HCT116 (cell line): ENCODE results near the gene ACACA. TPM values are rescaled to one million over a fixed set of nuclear protein-coding genes. Genes with fewer than 3 reads are reported as not detected.

ENCODE experiments used
- ATAC-seq: fragments of 200-7000 bp; cut with Tn5 transposase; 2 replicates; pipeline ENCODE4 v1.9.1; 2020; ENCODE audit warnings: mild to moderate bottlenecking, moderate library complexity
- BruUV-seq: library from RNA; stranded (reverse); fragments of 400-500 nt; replicated peaks from 2 replicates; lab custom pipeline; 2021; lab: Mats Ljungman, UMichigan
- CTCF ChIA-PET: fragments of 300-600 bp; sonication (Branson Sonifier 250); formaldehyde crosslinking; loops from one replicate; lab custom pipeline; 2021; ENCODE audit warnings: antibody characterized with exemption; lab: Charles Lee
- POLR2A ChIA-PET: fragments of 300-600, 350-600 bp; sonication (Branson Sonifier 250); formaldehyde crosslinking; loops from one replicate; lab custom pipeline; 2021; ENCODE audit warnings: antibody characterized with exemption; lab: Charles Lee
- RAD21 ChIA-PET, 2 experiments: fragments of 300-600 bp; sonication (Branson Sonifier 250); formaldehyde crosslinking; loops; one replicate each; lab custom pipeline; 2023; ENCODE audit warnings: low total read pairs in 2 of 2; ENCODE audit not compliant: uncharacterized antibody in 2 of 2, unreplicated experiment in 2 of 2, low non-redundant PET in 1 of 2; lab: Charles Lee
- DNase-seq: peaks from one replicate; pipeline ENCODE4 v3.0.0-alpha.2; 2010; ENCODE audit warnings: low read depth, low spot score
- H2AFZ ChIP-seq: fragments of 200-600 bp; shearing (Covaris generic), sonication (generic); 2 replicates; pipeline ENCODE4 v1.6.1; 2017; ENCODE audit warnings: low read depth, mixed run types, mixed read lengths, antibody characterized with exemption, low read length; ENCODE audit not compliant: poor library complexity, severe bottlenecking
- H3K27ac ChIP-seq: 2 replicates; pipeline ENCODE4 v1.5.1; 2012; ENCODE audit warnings: low read depth, low read length
- H3K27me3 ChIP-seq: fragments of 200-600 bp; sonication (generic); 2 replicates; pipeline ENCODE4 v1.6.1; 2016; ENCODE audit warnings: mixed run types, low read length, mixed read lengths; ENCODE audit not compliant: insufficient read depth
- H3K36me3 ChIP-seq, 2 experiments: fragments of 200-500 bp in 1 of 2; fragments of 200-600 bp in 1 of 2; sonication (Bioruptor generic) in 1 of 2; sonication (generic) in 1 of 2; 2 replicates each; pipeline versions ENCODE4 v1.5.1 to v1.6.1; 2014 to 2016; ENCODE audit warnings: low read length in 2 of 2, inconsistent platforms in 1 of 2, mixed read lengths in 1 of 2, mixed run types in 1 of 2; ENCODE audit not compliant: insufficient read depth in 2 of 2, control insufficient read depth in 1 of 2
- H3K4me1 ChIP-seq, 2 experiments: fragments of 200-600 bp in 1 of 2; sonication (generic) in 1 of 2; 2 replicates each; pipeline versions ENCODE4 v1.5.1 to v1.6.1; 2012 to 2017; ENCODE audit warnings: low read length in 2 of 2, inconsistent platforms in 1 of 2, mild to moderate bottlenecking in 1 of 2, mixed read lengths in 1 of 2, mixed run types in 1 of 2, moderate library complexity in 1 of 2; ENCODE audit not compliant: insufficient read depth in 2 of 2, control insufficient read depth in 1 of 2
- H3K4me2 ChIP-seq: fragments of 200-600 bp; sonication (generic); 2 replicates; pipeline ENCODE4 v1.6.1; 2017; ENCODE audit warnings: mixed run types, low read length, mixed read lengths
- H3K4me3 ChIP-seq, 2 experiments: fragments of 200-600 bp in 1 of 2; sonication (generic) in 1 of 2; replicated peaks in 1 of 2; 2 replicates each; pipeline ENCODE4 v1.5.1; 2011 to 2016; ENCODE audit warnings: low read length in 2 of 2, control low read depth in 1 of 2, low read depth in 1 of 2, mild to moderate bottlenecking in 1 of 2, mixed read lengths in 1 of 2, mixed run types in 1 of 2
- H3K79me2 ChIP-seq: fragments of 200-600 bp; sonication (generic); 2 replicates; pipeline ENCODE4 v1.6.1; 2017; ENCODE audit warnings: mild to moderate bottlenecking, mixed run types, low read length, moderate library complexity, mixed read lengths; ENCODE audit not compliant: insufficient read depth
- H3K9ac ChIP-seq: fragments of 200-600 bp; sonication (generic); 2 replicates; pipeline ENCODE4 v1.6.1; 2016; ENCODE audit warnings: low read length, mixed read lengths
- H3K9me2 ChIP-seq: fragments of 200-600 bp; sonication (generic), shearing (Covaris generic); 2 replicates; pipeline ENCODE4 v1.6.1; 2017; ENCODE audit warnings: mixed run types, mild to moderate bottlenecking, moderate library complexity; ENCODE audit not compliant: insufficient read depth
- H3K9me3 ChIP-seq, 2 experiments: fragments of 200-500 bp in 1 of 2; fragments of 200-600 bp in 1 of 2; sonication (Bioruptor generic) in 1 of 2; sonication (generic) in 1 of 2; 2 replicates each; pipeline ENCODE4 v1.6.1; 2014 to 2017; ENCODE audit warnings: low read length in 2 of 2, mixed read lengths in 2 of 2, inconsistent platforms in 1 of 2, low read depth in 1 of 2, mild to moderate bottlenecking in 1 of 2, mixed run types in 1 of 2, moderate library complexity in 1 of 2; ENCODE audit not compliant: control insufficient read depth in 1 of 2, insufficient read depth in 1 of 2
- H4K20me1 ChIP-seq: fragments of 200-600 bp; sonication (generic), shearing (Covaris generic); 2 replicates; pipeline ENCODE4 v1.6.1; 2017; ENCODE audit warnings: mixed run types, mild to moderate bottlenecking, moderate library complexity; ENCODE audit not compliant: insufficient read depth
- CBX3 ChIP-seq: IDR thresholded peaks from 2 replicates; pipeline ENCODE4 v1.6.1; 2012; ENCODE audit warnings: low read depth
- CEBPB ChIP-seq: IDR thresholded peaks from 2 replicates; pipeline ENCODE4 v1.6.1; 2012; ENCODE audit warnings: low read depth
- CTCF ChIP-seq, 3 experiments: fragments of 200-600 bp in 1 of 3; sonication (generic) in 1 of 3; IDR thresholded peaks in 2 of 3; conservative IDR thresholded peaks in 1 of 3; 2 replicates each; pipeline ENCODE4 v1.5.1; 2012 to 2017; ENCODE audit warnings: low read depth in 2 of 3, low read length in 2 of 3, antibody characterized with exemption in 1 of 3, borderline replicate concordance in 1 of 3, control low read depth in 1 of 3, mild to moderate bottlenecking in 1 of 3, mixed read lengths in 1 of 3, mixed run types in 1 of 3, moderate library complexity in 1 of 3; ENCODE audit not compliant: insufficient read depth in 1 of 3
- EGR1 ChIP-seq: IDR thresholded peaks from 2 replicates; pipeline ENCODE4 v1.6.1; 2012; ENCODE audit warnings: low read depth
- ELF1 ChIP-seq: IDR thresholded peaks from 2 replicates; pipeline ENCODE4 v1.6.1; 2012; ENCODE audit warnings: low read depth, borderline replicate concordance
- FOSL1 ChIP-seq: IDR thresholded peaks from 2 replicates; pipeline ENCODE4 v1.6.1; 2012; ENCODE audit warnings: low read depth
- JUND ChIP-seq: IDR thresholded peaks from 2 replicates; pipeline ENCODE4 v1.6.1; 2012
- POLR2AphosphoS5 ChIP-seq: IDR thresholded peaks from 2 replicates; pipeline ENCODE4 v1.6.1; 2011; ENCODE audit warnings: mild to moderate bottlenecking, low read depth, low read length, moderate library complexity
- RAD21 ChIP-seq: IDR thresholded peaks from 2 replicates; pipeline ENCODE4 v1.6.1; 2012; ENCODE audit warnings: low read depth, mild to moderate bottlenecking
- REST ChIP-seq: IDR thresholded peaks from 2 replicates; pipeline ENCODE4 v1.6.1; 2012; ENCODE audit warnings: low read depth
- SIN3A ChIP-seq: IDR thresholded peaks from 2 replicates; pipeline ENCODE4 v1.6.1; 2012; ENCODE audit warnings: low read depth
- SRF ChIP-seq: IDR thresholded peaks from 2 replicates; pipeline ENCODE4 v1.6.1; 2012; ENCODE audit warnings: low read depth
- YY1 ChIP-seq: IDR thresholded peaks from 2 replicates; pipeline ENCODE4 v1.6.1; 2011; ENCODE audit warnings: low read length, low read depth, moderate library complexity, mild to moderate bottlenecking; ENCODE audit not compliant: insufficient replicate concordance; ENCODE audit errors: extremely low read depth
- ZFX ChIP-seq: fragments of 450-650 bp; IDR thresholded peaks from 2 replicates; pipeline ENCODE4 v1.6.1; 2017
- intact Hi-C: fragments of 100-400 bp; cut with micrococcal nuclease; formaldehyde crosslinking; loops from 2 replicates; pipeline ENCODE4 v1.10.0; 2022
- total RNA-seq: library from RNA; stranded (reverse); gene quantifications from one replicate; pipeline ENCODE4 v1.2.1, GENCODE V29; 2021; ENCODE audit not compliant: unreplicated experiment

The ACACA gene
- total RNA-seq, 1 experiment from 2014 or later = 161 TPM

- Histone ChIP-seq H4K20me1 (no peaks in the 10 kb centered on the region), H3K36me3 (peaks cover under 1 to 2% of the 10 kb centered on the region in 2 experiments; a peak in 1 of 4 replicates), H3K9me2 (no peaks in the 10 kb centered on the region), H3K9me3 (no peaks in the 10 kb centered on the region), H2AFZ (no peak overlapping the region), H3K27ac (no peak overlapping the region), H3K79me2 (no peaks in the 10 kb centered on the region), H3K4me3 (no peak overlapping the region), H3K27me3 (no peaks in the 10 kb centered on the region), H3K4me1 (no peaks in the 10 kb centered on the region), H3K9ac (no peak overlapping the region), H3K4me2 (no peak overlapping the region)
- RAD21 ChIA-PET = no interaction called here
- TF ChIP-seq JUND (no peak), EGR1 (no peak), POLR2AphosphoS5 (no peak), CTCF (IDR thresholded peaks at IDR 0.05 in 2 of 3, conservative IDR thresholded peaks at IDR 0.05 in 1 of 3; ENCODE audit: borderline replicate concordance in 1 of 3, insufficient read depth in 1 of 3, low read depth in 2 of 3, low read length in 2 of 3) (no peak), YY1 (no peak), FOSL1 (no peak)
- BruUV-seq = no TSS peak
- DNase-seq = no peak
- intact Hi-C loops = no loop called here
- ATAC-seq = no peak
- POLR2A ChIA-PET = no interaction called here
- CTCF ChIA-PET = no interaction called here
Measured at GRCh38 chr17:37062021-37062420, 344.6 kb downstream of the ACACA start.

- RAD21 ChIA-PET = no interaction called here
- no peak for ATAC-seq
- TF ChIP-seq REST (no peak), CEBPB (no peak), CBX3 (no peak), RAD21 (no peak), ZFX (no peak), POLR2AphosphoS5 (no peak), ELF1 (no peak), CTCF (IDR thresholded peaks at IDR 0.05 in 2 of 3, conservative IDR thresholded peaks at IDR 0.05 in 1 of 3; ENCODE audit: borderline replicate concordance in 1 of 3, insufficient read depth in 1 of 3, low read depth in 2 of 3, low read length in 2 of 3) (no peak), SRF (no peak), SIN3A (no peak)
Measured at GRCh38 chr17:37060928-37061327, 345.7 kb downstream of the ACACA start.

More at GRCh38 chr17:37060928-37061327, 345.7 kb downstream of the ACACA start:
- Histone ChIP-seq H3K27me3 (no peaks in the 10 kb centered on the region), H3K9me2 (no peaks in the 10 kb centered on the region), H3K4me1 (no peaks in the 10 kb centered on the region), H2AFZ (no peak overlapping the region), H3K4me3 (no peak overlapping the region), H3K9me3 (no peaks in the 10 kb centered on the region), H4K20me1 (no peaks in the 10 kb centered on the region), H3K9ac (no peak overlapping the region), H3K79me2 (no peaks in the 10 kb centered on the region), H3K4me2 (no peak overlapping the region), H3K27ac (no peak overlapping the region), H3K36me3 (peaks cover 5 to 10% of the 10 kb centered on the region in 2 experiments; a peak in 3 of 4 replicates)
- no TSS peak for BruUV-seq
- intact Hi-C loops = no loop called here
- ChIA-PET CTCF (no interaction called here), POLR2A (no interaction called here)
- no peak for DNase-seq
